K562 (cell line): ENCODE data around the gene CLDN7. TPM values are rescaled to one million over a fixed set of nuclear protein-coding genes. Genes with fewer than 3 reads are reported as not detected.

Source experiments
- BRD4 ChIP-seq: fragments of 200-600 bp; sonication (generic); IDR thresholded peaks from 2 replicates; pipeline ENCODE4 v1.6.1; 2017; ENCODE audit warnings: inconsistent platforms
- BRD9 ChIP-seq: fragments of 450-650 bp; IDR thresholded peaks from 2 replicates; pipeline ENCODE4 v1.6.1; 2018; ENCODE audit warnings: low read depth; ENCODE audit not compliant: partially characterized antibody
- FOXP4 ChIP-seq: sonication (generic); formaldehyde crosslinking; IDR thresholded peaks from 2 replicates; pipeline ENCODE4 v1.8.0; 2022; ENCODE audit warnings: mild to moderate bottlenecking, missing genetic modification reagents, borderline replicate concordance
- LARP7 ChIP-seq: fragments of 450-650 bp; IDR thresholded peaks from 2 replicates; pipeline ENCODE4 v1.6.1; 2016
- MYBL2 ChIP-seq, 2 experiments: fragments of 450-650 bp in 1 of 2; sonication (generic) in 1 of 2; formaldehyde crosslinking in 1 of 2; IDR thresholded peaks; 2 replicates each; pipeline versions ENCODE4 v1.6.1 to v1.8.1; 2017 to 2022; ENCODE audit warnings: borderline replicate concordance in 1 of 2, inconsistent platforms in 1 of 2, low read depth in 1 of 2, mild to moderate bottlenecking in 1 of 2, missing genetic modification reagents in 1 of 2, moderate library complexity in 1 of 2
- ZBTB40 ChIP-seq, 2 experiments: fragments of 450-650 bp in 1 of 2; sonication (generic) in 1 of 2; formaldehyde crosslinking in 1 of 2; IDR thresholded peaks; 2 replicates each; pipeline versions ENCODE4 v1.7.1 to v1.9.0; 2016 to 2022; ENCODE audit warnings: inconsistent platforms in 1 of 2, mild to moderate bottlenecking in 1 of 2, missing genetic modification reagents in 1 of 2
- ZBTB7A ChIP-seq: IDR thresholded peaks from 2 replicates; pipeline ENCODE4 v1.6.1; 2011; ENCODE audit warnings: low read depth, mild to moderate bottlenecking, low read length, moderate library complexity, borderline replicate concordance; ENCODE audit not compliant: control insufficient read depth
- ZNF311 ChIP-seq: fragments of 250-450 bp; sonication (Bioruptor Pico); IDR thresholded peaks from 2 replicates; pipeline ENCODE4 v1.4.0; 2020; ENCODE audit warnings: mild to moderate bottlenecking, moderate library complexity
- ZNF696 ChIP-seq: fragments of 250-450 bp; sonication (Bioruptor Pico); conservative IDR thresholded peaks from 2 replicates; pipeline ENCODE4 v1.4.0; 2020; ENCODE audit warnings: mild to moderate bottlenecking, moderate library complexity
- polyA plus RNA-seq, 8 experiments: library from polyadenylated mRNA; depleted of rRNA in 4 of 8; stranded (reverse) in 5 of 8; unstranded in 3 of 8; fragments of >200 nt; fragmentation: Nextera tagmentation in 2 of 8; fragmentation: Illumina TruSeq in 1 of 8; extraction: Ambion mirVana in 2 of 8; extraction: Trizol in 1 of 8; gene quantifications; 2 replicates each; pipeline versions ENCODE4 v1.2.1 to v1.2.3, GENCODE V29; 2011 to 2014; ENCODE audit warnings: inconsistent platforms in 1 of 8, missing spikeins in 1 of 8
- total RNA-seq, 7 experiments: library from RNA; depleted of rRNA in 6 of 7; stranded (reverse); fragments of >200 nt in 6 of 7; fragmentation: Illumina TruSeq in 2 of 7; extraction: Trizol in 2 of 7; gene quantifications; 2 replicates each; pipeline versions ENCODE4 v1.2.1 to v1.2.3, GENCODE V29; 2011 to 2021; ENCODE audit warnings: low replicate concordance in 1 of 7
- TF ChIP-seq, protein P1 (sequence below): sonication (generic); formaldehyde crosslinking; IDR thresholded peaks from 2 replicates; pipeline ENCODE4 v1.8.1; 2023; ENCODE audit warnings: mild to moderate bottlenecking, missing genetic modification reagents

The CLDN7 gene
- total and polyA plus RNA-seq, 9 of the 15 experiments (the other 6 are each of a cell fraction or from before 2014, with no cell fraction given) = 2.2 to 14.5 (median 7.6) TPM

GRCh38 chr17:7251661-7252175 is 10.6 kb downstream of the CLDN7 start, which contains the start of gene CTDNEP1 (continued):
- no peak for TF ChIP-seq MYBL2 (IDR thresholded peaks at IDR 0.05; ENCODE audit: low read depth)
- no peak for TF ChIP-seq MYBL2 (CRISPR knock-in tag; IDR thresholded peaks at IDR 0.05; ENCODE audit: borderline replicate concordance)
- no peak for TF ChIP-seq FOXP4 (CRISPR knock-in tag)
- TF ChIP-seq, protein P1, sequence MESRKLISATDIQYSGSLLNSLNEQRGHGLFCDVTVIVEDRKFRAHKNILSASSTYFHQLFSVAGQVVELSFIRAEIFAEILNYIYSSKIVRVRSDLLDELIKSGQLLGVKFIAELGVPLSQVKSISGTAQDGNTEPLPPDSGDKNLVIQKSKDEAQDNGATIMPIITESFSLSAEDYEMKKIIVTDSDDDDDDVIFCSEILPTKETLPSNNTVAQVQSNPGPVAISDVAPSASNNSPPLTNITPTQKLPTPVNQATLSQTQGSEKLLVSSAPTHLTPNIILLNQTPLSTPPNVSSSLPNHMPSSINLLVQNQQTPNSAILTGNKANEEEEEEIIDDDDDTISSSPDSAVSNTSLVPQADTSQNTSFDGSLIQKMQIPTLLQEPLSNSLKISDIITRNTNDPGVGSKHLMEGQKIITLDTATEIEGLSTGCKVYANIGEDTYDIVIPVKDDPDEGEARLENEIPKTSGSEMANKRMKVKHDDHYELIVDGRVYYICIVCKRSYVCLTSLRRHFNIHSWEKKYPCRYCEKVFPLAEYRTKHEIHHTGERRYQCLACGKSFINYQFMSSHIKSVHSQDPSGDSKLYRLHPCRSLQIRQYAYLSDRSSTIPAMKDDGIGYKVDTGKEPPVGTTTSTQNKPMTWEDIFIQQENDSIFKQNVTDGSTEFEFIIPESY (CRISPR knock-in tag) = no peak
- TF ChIP-seq LARP7 = no peak
- no peak for TF ChIP-seq ZNF311 (CRISPR knock-in tag)
- no peak for TF ChIP-seq BRD9
- TF ChIP-seq BRD4 = peak; percentile 15; the same call in 1 of the 2 replicates
- TF ChIP-seq ZBTB7A = 0 out of 2 replicates have a peak, but pooled peaks have one; percentile 16
- TF ChIP-seq ZBTB40 (IDR thresholded peaks at IDR 0.05) = peak; percentile 94
- TF ChIP-seq ZBTB40 (CRISPR knock-in tag; IDR thresholded peaks at IDR 0.05) = no peak
- no peak for TF ChIP-seq ZNF696
